SH-SY5Y (cell line): ENCODE results near the gene DARS1.

Experiments used
- GATA2 ChIP-seq: IDR thresholded peaks from 2 replicates; pipeline ENCODE4 v1.6.1; 2011; ENCODE audit warnings: mild to moderate bottlenecking, low read depth, low read length
- GATA3 ChIP-seq: IDR thresholded peaks from 2 replicates; pipeline ENCODE4 v1.6.1; 2011; ENCODE audit warnings: low read depth, mild to moderate bottlenecking, low read length, moderate library complexity

DNA sequence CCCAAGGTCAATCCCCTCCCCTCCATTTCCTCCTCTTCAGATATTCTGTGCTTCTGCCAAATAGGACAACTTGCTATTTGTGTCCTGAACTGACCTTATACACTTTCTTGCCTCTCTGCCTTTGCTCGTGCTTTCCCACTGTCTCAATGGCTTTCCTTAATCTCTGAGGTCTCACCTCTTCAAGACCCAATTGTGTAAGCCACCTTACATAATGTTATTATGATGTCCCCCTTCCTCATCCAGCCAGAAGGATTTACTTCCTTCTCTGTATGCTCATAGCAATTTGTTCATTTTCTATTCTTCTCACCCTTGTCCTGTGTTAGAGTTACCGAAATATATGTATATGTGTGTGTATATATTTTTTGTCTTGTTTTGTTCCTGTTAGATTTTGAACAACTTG, 26.9 kb upstream of the DARS1 start:
- TF ChIP-seq GATA3 (no peak), GATA2 (no peak)
